Frontal cortex (tissue), 4 donors: ENCODE data around the gene USH2A. TPM values are rescaled to one million over a fixed set of nuclear protein-coding genes. Genes with fewer than 3 reads are reported as not detected.

Source experiments
- DNase-seq, 2 donors: peaks; one replicate each; pipeline ENCODE4 v3.0.0; 2012; ENCODE audit warnings: low spot score in 2 of 2
- FAIRE-seq: peaks from 2 replicates; lab custom pipeline; 2012; peaks lifted over from hg19 to GRCh38; lab: Jason Lieb, UNC
- total RNA-seq: library from RNA; depleted of rRNA; stranded (reverse); fragments of >200 nt; gene quantifications from one replicate; pipeline ENCODE4 v1.2.3, GENCODE V29; 2014
- donor health status: control.
- donor health status: control.
- donor health status: control.

The USH2A gene
- total RNA-seq, 1 donor from 2014 or later = under 0.01 TPM

DNA sequence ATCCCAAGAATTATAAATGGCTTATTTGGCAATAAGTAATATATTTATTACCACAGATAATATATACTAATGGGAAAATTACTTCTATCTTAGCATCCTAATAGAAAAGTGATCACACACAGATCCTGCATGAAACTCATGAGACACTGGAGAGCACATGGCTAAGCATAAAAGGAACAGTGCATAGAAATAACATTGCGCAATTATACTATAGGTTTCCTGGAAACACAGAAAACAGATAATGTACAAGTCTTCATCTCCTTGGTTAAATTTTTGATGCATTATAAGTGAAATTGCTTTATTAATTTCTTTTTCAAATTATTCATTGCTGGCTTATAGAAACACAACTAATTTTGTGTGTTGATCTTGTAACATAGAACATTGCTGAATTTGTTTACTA is 210.4 kb downstream of the USH2A start:
- DNase-seq (no peak), FAIRE-seq (no peak)

DNA sequence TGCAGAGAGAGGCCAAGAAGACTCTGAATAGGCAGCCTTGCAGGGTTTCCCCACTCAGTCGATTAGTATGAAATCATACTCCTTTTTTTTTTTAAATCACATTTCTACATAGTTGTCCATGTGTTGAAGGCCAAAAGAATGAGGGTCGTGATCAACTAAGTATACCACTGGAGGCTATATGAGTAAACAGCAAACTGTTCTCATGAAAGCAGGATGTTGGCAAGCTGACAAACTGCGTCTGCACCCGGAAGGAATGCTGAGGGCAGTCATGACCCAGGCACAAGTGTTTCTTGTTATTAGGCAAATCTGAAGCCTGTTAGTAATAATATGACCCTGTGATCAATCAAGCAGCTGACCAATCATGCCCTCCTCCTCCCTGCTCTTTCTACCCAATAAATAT is 213.2 kb downstream of the USH2A start:
- no peak for FAIRE-seq
- DNase-seq = no peak

DNA sequence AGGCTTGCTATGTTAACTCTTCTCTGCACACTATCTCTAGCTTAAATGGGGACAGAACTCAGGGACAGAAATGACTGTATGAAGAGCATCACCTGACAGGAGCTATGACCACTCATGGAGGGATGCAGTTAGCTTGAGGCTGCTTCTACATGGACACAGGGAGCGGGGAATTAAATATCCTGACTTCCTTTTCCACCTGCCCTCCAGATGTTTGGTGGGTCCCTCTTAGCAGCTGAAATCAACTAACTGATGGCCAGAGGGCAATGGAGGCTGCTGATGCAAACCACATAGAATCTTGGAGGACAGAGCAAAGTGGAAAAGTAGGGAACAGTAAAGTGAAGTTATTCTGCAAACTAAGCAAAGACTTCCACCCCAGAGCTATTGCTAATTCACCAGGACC is 214.1 kb downstream of the USH2A start:
- no peak for FAIRE-seq

DNA sequence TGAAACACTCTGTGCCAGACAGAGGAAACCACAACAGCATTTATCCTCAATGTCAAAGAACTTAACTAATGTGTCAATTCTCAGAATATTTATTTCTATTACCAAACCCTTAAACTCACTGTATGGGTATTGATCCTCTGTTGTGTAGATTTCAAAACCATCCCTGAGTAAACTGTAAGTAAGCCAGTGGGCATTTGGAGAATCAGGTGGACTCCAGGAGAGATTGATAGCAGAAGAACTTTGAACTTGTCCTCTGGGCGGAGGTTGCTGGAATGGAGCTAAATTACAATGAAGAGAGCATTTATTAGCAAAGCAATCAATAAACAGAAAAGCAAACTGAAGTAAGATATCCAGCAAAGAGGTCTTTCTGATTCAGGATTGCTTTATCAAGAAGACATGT is 216.1 kb downstream of the USH2A start:
- DNase-seq (no peak), FAIRE-seq (no peak)

More for the DNA sequence above, 214.1 kb downstream of the USH2A start:
- no peak for DNase-seq

DNA sequence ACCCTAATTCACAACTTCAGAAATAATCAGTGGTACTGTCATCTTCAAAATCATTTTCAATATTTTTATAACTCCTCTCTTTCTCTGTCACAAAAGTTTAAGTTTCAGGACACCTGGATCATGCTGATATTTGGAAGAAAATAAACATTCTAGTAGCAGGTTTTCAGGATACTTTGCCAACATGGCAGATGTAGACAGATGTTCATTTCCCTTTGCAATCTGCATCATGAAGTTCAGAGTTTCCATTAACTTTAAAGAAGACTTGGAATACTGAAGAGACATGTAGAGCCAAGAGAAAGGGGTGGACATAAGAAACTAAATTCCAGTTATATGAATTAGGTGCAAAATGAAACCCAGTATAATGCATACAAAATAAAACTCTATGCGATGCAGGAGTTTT is 218.1 kb downstream of the USH2A start:
- no peak for FAIRE-seq
- DNase-seq = no peak

DNA sequence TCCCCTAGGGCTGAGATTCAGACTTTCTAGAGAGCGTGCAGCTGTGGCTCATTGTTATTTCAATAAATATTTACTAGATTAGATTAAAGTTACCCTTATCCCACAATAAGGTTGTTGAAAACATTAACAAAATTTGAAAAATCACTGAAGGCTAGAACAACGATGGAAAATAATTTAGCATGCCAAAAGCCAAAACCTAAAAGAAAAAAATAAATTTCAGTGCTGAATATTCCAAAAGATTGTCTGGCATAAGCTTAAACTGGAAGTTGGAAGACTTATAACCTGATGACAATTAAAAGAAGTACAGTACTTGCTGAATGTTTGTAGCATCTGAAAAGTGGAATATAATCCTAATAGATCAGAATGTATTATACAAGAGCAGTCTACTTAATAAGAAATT is 221.3 kb downstream of the USH2A start:
- FAIRE-seq = no peak
- no peak for DNase-seq

DNA sequence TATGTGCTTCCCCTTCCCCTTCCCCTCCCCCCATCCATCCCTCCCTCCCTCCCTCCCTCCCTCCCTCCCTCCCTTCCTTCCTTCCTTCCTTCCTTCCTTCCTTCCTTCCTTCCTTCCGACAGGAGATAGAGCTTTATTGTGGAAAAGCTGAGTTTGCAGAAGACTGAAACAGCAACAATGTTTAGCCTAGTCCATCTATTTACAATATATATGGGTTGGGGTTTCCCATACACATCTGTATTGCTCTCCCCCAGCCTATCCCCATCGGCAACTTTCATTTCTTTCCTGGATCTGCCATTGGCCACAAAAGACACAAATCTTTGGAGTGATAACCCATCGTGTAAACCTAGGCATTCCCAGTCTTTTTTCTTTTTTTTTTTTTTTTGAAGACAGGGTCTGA is 222.3 kb downstream of the USH2A start:
- DNase-seq (no peak), FAIRE-seq (no peak)

DNA sequence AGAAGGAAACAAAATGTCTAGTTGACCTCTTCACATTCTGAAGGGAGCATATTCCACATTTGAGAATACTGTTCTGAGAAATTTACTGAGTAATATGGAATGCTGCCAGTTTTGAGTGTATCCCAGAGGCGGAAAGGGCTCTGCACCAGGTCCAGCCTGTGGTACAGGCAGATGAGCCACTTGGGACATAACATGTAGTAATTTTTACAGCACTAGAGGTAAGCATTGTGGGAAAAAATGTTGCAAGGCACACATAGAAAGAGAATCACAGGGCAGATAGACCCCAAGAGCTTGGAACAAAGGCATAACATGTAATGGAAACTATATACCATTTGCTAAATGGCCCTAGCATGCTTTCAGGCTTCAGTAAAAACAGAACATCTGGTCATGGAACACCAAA is 228.5 kb downstream of the USH2A start:
- DNase-seq (no peak), FAIRE-seq (no peak)

DNA sequence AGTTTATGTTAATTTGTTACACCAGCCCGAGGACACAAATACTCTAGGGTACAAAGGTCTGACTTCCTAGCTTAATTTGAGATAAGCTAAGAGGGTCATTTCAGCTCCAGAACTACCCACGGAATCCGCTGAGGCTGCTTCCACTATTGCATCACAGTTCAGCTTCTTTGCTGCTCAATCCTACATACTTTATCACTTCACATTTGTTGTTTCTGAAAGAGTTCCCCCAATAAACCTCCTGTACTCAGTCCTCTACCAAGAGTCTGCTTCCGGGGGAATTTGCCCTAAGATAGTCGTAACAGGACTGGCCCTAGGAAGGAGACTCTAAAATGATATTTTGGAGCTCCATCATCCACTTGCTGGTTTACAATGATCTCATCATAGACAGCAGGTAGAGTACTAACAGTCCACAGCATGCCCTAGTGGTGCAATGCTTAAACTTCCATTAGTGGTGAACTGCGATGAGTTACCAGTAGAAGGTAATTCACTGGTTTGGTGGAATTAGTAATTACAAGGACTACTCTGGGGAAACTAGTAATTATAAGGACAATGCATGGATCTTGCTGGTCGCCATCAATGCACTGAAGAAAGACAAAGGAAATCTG is 229.3 kb downstream of the USH2A start:
- FAIRE-seq = no peak

DNA sequence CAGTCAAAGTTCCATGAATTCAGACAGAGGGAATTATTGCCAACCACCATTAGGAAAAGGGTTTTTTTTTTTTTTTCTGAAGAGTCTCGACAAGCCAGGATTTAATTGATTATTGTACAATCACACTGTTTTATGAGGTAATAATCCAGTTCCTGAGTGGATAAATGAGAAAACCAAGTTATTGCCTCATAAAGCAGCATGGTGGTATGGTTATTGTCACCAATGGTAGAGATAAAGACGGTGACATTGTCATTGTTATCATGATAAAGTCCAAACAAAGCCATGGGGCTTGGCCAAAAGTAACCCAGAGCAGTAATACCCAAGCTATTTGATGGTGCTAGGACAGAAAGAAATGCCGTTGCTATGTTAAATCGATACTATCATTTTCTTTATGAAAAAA is 232.8 kb downstream of the USH2A start:
- DNase-seq = no peak
- FAIRE-seq = no peak

More for the DNA sequence above, 229.3 kb downstream of the USH2A start:
- no peak for DNase-seq

DNA sequence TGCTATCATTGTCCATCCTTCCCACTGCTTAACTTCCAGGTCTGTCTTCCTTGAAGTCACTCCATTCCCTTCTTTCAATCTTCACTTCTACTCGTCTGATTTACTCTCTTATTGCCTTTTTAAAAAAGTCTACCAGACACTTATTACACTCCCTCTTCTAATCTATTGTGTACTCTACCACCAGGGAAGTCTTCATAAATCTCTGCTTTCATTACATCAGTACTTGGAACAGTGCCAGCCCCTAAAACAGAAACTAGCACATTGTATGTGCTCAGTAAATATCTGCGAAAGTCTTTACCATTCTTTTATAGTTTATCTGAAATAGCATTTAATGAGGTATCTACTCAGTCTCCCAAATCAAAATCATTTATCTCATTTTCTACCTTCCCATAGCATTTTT is 236.4 kb downstream of the USH2A start:
- no peak for DNase-seq
- no peak for FAIRE-seq

DNA sequence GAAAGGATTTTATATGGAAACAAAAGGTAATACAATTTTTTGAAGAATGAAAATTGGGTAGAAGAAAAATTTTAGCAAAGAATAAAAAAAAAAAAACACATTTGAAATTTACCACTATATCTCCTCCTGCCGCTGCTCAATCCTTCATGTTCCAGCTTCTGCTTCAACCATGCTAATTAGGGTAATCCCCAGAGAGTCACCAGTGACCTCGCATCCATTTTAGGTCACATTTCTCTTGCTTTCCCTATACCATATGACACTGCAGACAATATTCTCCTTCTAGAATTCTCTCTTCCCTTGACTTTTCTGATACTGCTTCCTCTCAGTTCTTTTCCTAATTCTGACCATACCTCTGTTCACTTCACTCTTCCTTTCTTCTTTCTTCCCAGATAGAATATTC is 237.1 kb downstream of the USH2A start:
- no peak for DNase-seq
- FAIRE-seq = no peak

DNA sequence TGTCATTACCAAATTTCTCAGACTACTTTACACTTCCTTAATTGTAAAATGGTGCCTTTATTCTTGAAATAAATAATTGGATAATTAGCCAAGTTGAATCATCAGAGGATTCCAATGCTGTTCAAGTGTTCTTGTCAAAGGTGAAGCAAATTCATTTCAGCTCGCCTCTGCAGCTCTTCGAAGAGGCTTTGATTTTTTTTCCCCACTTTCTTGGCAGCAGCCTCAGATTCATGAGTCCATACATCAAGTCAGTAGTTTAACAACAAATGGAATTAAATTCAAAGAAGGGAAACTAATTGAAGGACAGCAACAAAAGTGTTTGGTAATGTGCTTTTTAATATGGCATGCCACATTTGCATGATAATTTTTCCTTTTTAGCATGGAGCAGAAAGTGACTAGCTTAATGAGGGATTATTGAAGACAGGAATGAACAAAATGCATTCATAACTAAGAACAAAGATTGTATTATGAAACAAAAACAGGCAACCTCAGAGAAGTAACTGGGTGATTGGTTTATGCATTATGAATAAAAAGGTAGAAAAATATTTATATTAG is 239.0 kb downstream of the USH2A start:
- DNase-seq (no peak), FAIRE-seq (no peak)

DNA sequence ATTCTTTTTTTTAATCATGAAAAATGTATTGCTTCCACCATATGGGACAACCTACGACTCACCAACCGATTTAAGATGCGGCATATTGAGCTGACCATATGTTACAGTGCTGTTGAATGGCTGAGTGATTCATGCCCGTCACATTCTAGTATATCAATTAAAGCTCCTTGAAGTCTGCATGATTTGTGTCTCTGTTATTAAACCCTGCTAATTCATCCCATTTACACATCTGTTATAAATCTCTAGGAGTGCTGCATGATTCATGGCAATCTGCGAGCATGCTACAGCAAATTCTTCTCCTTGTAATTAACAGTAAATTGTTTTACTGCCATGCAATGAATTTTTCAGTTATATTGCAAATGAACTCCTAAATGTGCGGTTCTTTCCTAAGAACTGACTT is 239.8 kb downstream of the USH2A start:
- DNase-seq (no peak), FAIRE-seq (no peak)

DNA sequence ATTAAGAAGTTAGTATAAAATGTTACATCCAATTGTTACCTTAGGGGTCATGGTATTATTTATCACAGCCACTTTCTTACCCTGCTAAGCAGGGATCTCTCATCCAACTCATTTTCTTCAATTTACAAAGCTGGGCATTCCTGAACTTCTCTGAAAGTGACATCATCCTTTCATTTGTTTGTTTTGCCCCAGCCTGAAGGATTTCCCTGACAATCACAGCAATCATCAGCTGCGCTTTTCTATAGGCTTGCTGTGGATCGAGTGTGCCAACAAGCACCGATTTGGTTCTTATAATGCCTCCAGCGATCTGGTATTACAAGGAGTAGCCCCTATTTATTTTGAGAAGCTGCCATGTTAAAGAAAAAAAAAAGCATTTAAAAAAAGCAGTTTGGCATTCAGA is 240.2 kb downstream of the USH2A start:
- FAIRE-seq (no peak), DNase-seq (no peak)

DNA sequence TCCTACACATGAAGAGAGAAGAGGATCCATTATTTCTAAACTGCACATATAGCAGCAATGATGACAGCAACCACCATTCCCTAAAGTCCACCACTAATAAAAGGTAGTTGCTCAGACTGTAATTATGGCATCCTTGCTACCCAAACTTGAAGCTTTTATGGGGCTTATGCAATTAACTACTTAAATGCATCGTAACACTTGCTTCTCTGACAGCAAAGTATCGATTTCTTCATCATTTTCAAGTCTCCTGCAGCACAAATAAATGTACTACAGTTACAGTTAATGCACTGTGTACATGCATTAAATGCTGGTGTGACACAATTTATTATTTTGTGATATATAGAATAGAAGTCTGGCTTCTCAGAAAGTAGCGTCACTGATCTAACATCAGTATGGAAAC is 241.7 kb downstream of the USH2A start:
- FAIRE-seq (no peak), DNase-seq (no peak)

DNA sequence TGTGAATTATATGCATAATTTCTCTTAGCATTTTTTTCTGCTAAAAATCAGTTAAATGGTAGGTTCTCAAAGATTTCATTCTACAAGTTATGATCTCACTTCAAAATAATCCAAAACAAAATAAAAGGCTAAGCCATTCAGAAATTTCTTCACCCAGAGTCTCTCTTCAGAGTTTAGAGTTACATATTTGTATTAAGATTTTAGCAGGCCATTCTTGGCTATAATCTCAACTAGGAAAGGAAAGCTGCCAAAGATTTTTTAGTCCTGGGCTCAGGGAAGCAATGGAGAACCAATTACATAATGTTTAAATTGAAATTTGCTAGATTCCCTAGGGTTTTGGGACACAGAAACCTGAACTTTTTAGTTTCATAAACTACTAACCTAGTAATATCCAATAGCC is 245.0 kb downstream of the USH2A start:
- FAIRE-seq = no peak
- DNase-seq = no peak

DNA sequence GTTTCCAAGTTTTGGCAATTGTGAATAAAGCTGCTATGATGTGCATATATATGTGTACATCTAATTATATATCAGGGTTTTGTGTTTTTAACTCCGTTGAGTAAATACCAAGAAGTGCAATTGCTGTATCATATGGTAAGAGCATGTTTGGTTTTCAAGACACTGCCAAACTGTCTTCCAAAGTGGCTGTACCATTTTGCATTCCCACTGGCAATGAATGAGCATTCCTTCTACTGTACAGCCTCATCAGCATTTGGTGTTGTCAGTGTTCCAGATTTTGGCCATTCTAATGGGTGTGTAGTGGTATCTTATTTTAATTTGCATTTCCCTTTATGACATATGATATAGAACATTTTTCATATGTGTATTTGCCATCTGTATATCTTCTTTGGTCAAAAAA is 246.3 kb downstream of the USH2A start:
- DNase-seq = no peak
- FAIRE-seq = no peak

DNA sequence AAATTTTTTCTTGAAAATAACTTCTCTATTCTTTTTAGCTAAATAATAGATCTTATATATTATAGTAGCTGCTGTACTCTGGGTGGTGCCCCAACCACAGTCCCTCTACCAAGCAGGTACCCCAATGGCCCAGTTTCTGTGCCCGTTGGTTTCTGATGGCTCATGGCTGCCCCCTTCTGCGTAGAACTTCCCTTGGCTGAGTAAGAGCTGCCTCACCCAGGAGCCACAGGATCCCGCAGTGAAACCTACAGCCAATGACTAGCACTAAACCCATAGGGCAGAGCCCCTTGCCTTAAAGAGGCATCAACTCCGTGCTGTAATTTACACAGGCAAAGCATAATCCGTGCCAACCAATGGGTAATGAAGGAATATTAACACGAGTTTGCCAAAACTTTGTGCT is 247.5 kb downstream of the USH2A start:
- FAIRE-seq (no peak), DNase-seq (no peak)

DNA sequence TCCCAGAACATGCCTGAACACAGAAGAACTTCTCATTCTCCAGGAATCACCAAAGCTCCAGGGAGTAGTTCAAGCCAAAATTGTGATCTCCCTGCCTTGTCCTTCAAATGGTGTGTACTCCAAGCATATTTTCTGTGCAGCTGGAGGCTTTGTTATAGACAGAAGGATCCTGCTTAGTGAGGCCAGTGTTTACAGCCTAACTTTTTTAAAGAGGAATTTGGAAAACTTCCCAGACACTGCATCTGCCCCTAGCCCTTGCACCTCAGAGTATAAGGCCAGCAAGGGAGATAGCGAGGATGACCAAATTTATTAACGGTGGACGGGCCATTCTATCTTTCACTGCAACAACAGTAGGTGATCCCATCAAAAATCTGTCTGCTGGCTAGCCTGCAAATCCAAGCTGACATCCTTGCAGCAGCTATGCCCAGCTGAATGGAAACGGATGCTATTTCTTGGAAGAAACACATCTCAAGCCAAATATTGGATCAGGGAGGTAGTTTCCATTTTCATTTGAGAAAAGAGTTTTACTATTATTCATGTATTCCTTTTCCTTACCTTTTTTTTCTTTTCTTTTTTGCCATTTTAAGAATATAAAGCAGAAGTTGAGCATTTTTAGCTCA is 249.8 kb downstream of the USH2A start:
- no peak for FAIRE-seq
- DNase-seq = no peak

DNA sequence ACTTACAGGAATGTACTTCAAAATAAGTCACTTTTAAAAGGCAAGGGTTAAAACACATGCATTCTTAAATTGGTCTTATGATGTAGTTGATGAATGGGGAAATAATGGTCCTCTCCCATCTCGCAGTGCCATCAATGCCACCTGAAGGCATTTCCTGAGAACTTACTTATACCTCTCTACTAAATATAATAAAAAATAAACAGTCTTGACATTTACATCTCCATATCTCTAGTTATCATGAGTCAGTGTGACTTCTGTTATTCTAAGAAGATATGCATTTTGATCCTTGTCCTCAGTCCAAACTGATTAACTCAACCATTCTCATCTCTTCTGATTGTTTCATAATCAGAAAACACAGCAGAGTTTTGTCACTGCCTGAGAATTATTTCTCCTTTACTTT is 253.9 kb downstream of the USH2A start:
- DNase-seq = no peak
- FAIRE-seq = no peak

DNA sequence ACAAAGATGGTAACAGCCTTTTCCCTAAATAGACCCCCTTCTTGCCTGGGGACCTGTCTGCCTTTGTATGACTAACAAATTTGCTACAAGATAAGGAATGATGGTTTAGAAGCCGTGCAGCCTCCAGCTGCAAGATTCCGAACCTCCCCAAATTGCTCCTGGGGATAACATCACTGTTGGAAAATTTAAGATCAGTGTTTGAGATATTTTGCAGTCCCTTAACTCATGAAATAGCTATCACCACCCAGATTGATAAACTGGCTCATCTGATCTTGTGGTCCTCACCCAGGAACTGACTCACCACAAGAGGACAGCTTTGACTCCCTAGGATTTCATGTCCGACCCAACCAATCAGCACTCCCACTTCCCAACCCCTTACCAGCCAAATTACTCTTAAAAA is 254.7 kb downstream of the USH2A start:
- FAIRE-seq = no peak
- no peak for DNase-seq
